NT2/D1 (cell line): ENCODE data around the gene TNS3.

Experiments used
- SUZ12 ChIP-seq: IDR thresholded peaks from 2 replicates; pipeline ENCODE4 v1.6.1; 2011; ENCODE audit not compliant: insufficient read length, insufficient read depth; ENCODE audit errors: extremely low read depth
- YY1 ChIP-seq: IDR thresholded peaks from 2 replicates; pipeline ENCODE4 v1.6.1; 2011; ENCODE audit not compliant: insufficient read length, insufficient read depth
- ZNF274 ChIP-seq: IDR thresholded peaks from 2 replicates; pipeline ENCODE4 v1.6.1; 2011; ENCODE audit warnings: mild to moderate bottlenecking, low read depth, low read length

DNA sequence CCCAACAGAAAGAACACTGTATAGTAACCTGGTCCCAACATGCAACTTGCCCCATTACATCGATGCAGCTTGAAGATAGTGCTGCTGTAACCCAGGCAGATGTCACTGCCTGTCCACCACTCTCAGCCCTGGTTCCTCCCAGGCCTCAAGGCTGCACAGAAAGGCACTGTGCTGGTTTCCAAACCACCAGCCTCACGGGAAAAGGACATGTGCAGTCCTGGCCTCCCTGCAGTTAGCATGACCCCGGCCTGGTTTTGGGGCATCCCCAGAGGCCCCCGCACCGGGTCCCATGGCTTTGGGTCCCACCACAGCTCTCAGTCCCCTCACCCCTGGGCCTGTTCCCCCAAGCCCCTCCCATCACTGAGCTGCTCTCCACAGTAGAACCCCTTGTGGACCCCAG is 214.5 kb downstream of the TNS3 start:
- no peak for TF ChIP-seq YY1
- no peak for TF ChIP-seq ZNF274
- no peak for TF ChIP-seq SUZ12
